HG03097 (cell line): ENCODE data around the gene AKAP5.
A peak's percentile ranks its signal among the peaks of the same experiment; 100 is the strongest.
"Not testable (repeated sequence)": the region's sequence is repeated elsewhere in the genome, so short reads cannot be mapped to it uniquely, and the experiment has no call there.

Experiments
- ATAC-seq: cut with Tn5 transposase; IDR thresholded peaks from one replicate; pipeline ENCODE4 v1.9.1; 2021; ENCODE audit not compliant: unreplicated experiment, low FRiP score

AKAP5 gene

GRCh38 chr14:64502456-64502855 lies 37.2 kb downstream of the AKAP5 start:
- ATAC-seq, result no peak

- no peak for ATAC-seq
These were observed 37.7 kb downstream of the AKAP5 start for GRCh38 chr14:64502887-64503433.

- peak; percentile 52 for ATAC-seq
These were observed 38.4 kb downstream of the AKAP5 start, which contains the start of gene ZBTB25 for GRCh38 chr14:64503434-64504309. ZBTB25 (minus strand) TSS chr14:64503838; CDS start chr14:64490533, 13,305 bp downstream.

- ATAC-seq, result peak; percentile 23
These were observed 39.1 kb downstream of the AKAP5 start, which contains the start of gene ZBTB1 for GRCh38 chr14:64504310-64504896. ZBTB1 (plus strand) TSS chr14:64504770; CDS start chr14:64521505, 16,735 bp downstream.

GRCh38 chr14:64504897-64505794 lies 39.8 kb downstream of the AKAP5 start:
- ATAC-seq, result peak; percentile 17

- ATAC-seq, result no peak
These were observed 41.4 kb downstream of the AKAP5 start for GRCh38 chr14:64506721-64507120.

- ATAC-seq, result no peak
These were observed 42.3 kb downstream of the AKAP5 start for GRCh38 chr14:64507376-64508156.

GRCh38 chr14:64508215-64508776 lies 43.0 kb downstream of the AKAP5 start:
- no peak for ATAC-seq

- ATAC-seq, result no peak
These were observed 43.7 kb downstream of the AKAP5 start for GRCh38 chr14:64509036-64509435.

- ATAC-seq, result no peak
These were observed 45.7 kb downstream of the AKAP5 start for GRCh38 chr14:64510825-64511671.

- ATAC-seq, result no peak
These were observed 48.0 kb downstream of the AKAP5 start for GRCh38 chr14:64513271-64513670.

- ATAC-seq, result no peak
These were observed 49.8 kb downstream of the AKAP5 start for GRCh38 chr14:64515053-64515452.

GRCh38 chr14:64516969-64517368 lies 51.7 kb downstream of the AKAP5 start:
- ATAC-seq, result no peak

- not testable (repeated sequence) for ATAC-seq
These were observed 52.4 kb downstream of the AKAP5 start for GRCh38 chr14:64517667-64518066.

- no peak for ATAC-seq
These were observed 52.9 kb downstream of the AKAP5 start for GRCh38 chr14:64518229-64518628.

- no peak for ATAC-seq
These were observed 55.4 kb downstream of the AKAP5 start for GRCh38 chr14:64520699-64521098.

GRCh38 chr14:64522591-64523355 lies 57.5 kb downstream of the AKAP5 start:
- ATAC-seq, result no peak
